K562 (cell line): ENCODE measurements around the gene ALPP. TPM values are rescaled to one million over a fixed set of nuclear protein-coding genes. Genes with fewer than 3 reads are reported as not detected.

ENCODE experiments used
- ATAC-seq: fragments of 200-7000 bp; cut with Tn5 transposase; 3 replicates; pipeline ENCODE4 v1.9.1; 2020; ENCODE audit warnings: moderate library complexity
- BruUV-seq: library from RNA; stranded (reverse); fragments of 400-500 nt; replicated peaks from 2 replicates; lab custom pipeline; 2021; lab: Mats Ljungman, UMichigan
- CTCF ChIA-PET: fragments of 300-600 bp; formaldehyde crosslinking; extraction: SDS; loops from one replicate; lab custom pipeline; 2021; ENCODE audit warnings: low intra/inter-chr PET ratio; lab: Yijun Ruan, JAX
- POLR2A ChIA-PET: fragments of 300-600, 350-650 bp; sonication (Branson Sonifier 250); formaldehyde crosslinking; extraction: SDS; loops from one replicate; lab custom pipeline; 2021; ENCODE audit warnings: antibody characterized with exemption, inconsistent platforms; lab: Yijun Ruan, JAX
- DNase-seq, 4 experiments: peaks; one replicate each; pipeline versions ENCODE4 v3.0.0 to v3.0.0-alpha.2; 2011 to 2018; ENCODE audit warnings: low spot score in 3 of 4, mixed read lengths in 3 of 4; ENCODE audit errors: extremely low read depth in 1 of 4
- FAIRE-seq: peaks from 2 replicates; lab custom pipeline; 2011; peaks lifted over from hg19 to GRCh38; lab: Jason Lieb, UNC
- H2AFZ ChIP-seq: 2 replicates; pipeline ENCODE4 v1.6.0; 2011; ENCODE audit warnings: low read depth, low read length, control low read depth, inconsistent platforms
- H3K27ac ChIP-seq: fragments of 200-600 bp; 3 replicates; pipeline ENCODE4 v1.8.0; 2011; ENCODE audit warnings: low read depth, mild to moderate bottlenecking, control low read depth, inconsistent platforms, low read length, moderate library complexity, mixed read lengths; ENCODE audit errors: extremely low read depth
- H3K27me3 ChIP-seq, 2 experiments: fragments of 300-600 bp in 1 of 2; 2 replicates in 1 of 2; 3 replicates in 1 of 2; pipeline versions ENCODE4 v1.6.0 to v1.8.0; 2011; ENCODE audit warnings: inconsistent platforms in 2 of 2, low read length in 2 of 2, mild to moderate bottlenecking in 1 of 2, mixed read lengths in 1 of 2, moderate library complexity in 1 of 2; ENCODE audit not compliant: control insufficient read depth in 2 of 2, insufficient read depth in 2 of 2
- H3K36me3 ChIP-seq: fragments of 300-600 bp; 3 replicates; pipeline ENCODE4 v1.8.0; 2011; ENCODE audit warnings: mild to moderate bottlenecking, low read length, inconsistent platforms; ENCODE audit not compliant: control insufficient read depth, insufficient read depth
- H3K4me1 ChIP-seq, 2 experiments: fragments of 200-600 bp in 1 of 2; replicated peaks in 1 of 2; 2 replicates in 1 of 2; 3 replicates in 1 of 2; pipeline versions ENCODE4 v1.5.1 to v1.8.0; 2011; ENCODE audit warnings: inconsistent platforms in 2 of 2, low read length in 2 of 2, mild to moderate bottlenecking in 1 of 2, mixed read lengths in 1 of 2, moderate library complexity in 1 of 2; ENCODE audit not compliant: control insufficient read depth in 2 of 2, insufficient read depth in 2 of 2
- H3K4me2 ChIP-seq: 2 replicates; pipeline ENCODE4 v1.6.1; 2011; ENCODE audit warnings: low read length, control low read depth, inconsistent platforms, mixed read lengths; ENCODE audit not compliant: insufficient read depth
- H3K4me3 ChIP-seq: fragments of 200-600 bp; sonication (generic), shearing (Covaris generic); 2 replicates; pipeline ENCODE4 v1.5.1; 2016; ENCODE audit warnings: control low read depth, inconsistent platforms
- H3K79me2 ChIP-seq: fragments of 200-600 bp; 3 replicates; pipeline ENCODE4 v1.8.0; 2011; ENCODE audit warnings: low read length, inconsistent platforms; ENCODE audit not compliant: control insufficient read depth, insufficient read depth
- H3K9ac ChIP-seq, 2 experiments: 2 replicates each; pipeline versions ENCODE4 v1.6.0 to v1.6.1; 2011; ENCODE audit warnings: low read depth in 2 of 2, low read length in 2 of 2, control low read depth in 1 of 2, inconsistent platforms in 1 of 2, mild to moderate bottlenecking in 1 of 2, mixed read lengths in 1 of 2; ENCODE audit not compliant: insufficient read depth in 1 of 2
- H3K9me1 ChIP-seq: one replicate; pipeline ENCODE4 v1.6.0; 2011; ENCODE audit warnings: inconsistent platforms, mild to moderate bottlenecking, low read length, moderate library complexity; ENCODE audit not compliant: control insufficient read depth, insufficient read depth
- H3K9me3 ChIP-seq: replicated peaks from 2 replicates; pipeline ENCODE4 v1.5.1; 2011; ENCODE audit warnings: low read depth, low read length, inconsistent platforms; ENCODE audit not compliant: control insufficient read depth, insufficient read depth
- H4K20me1 ChIP-seq: replicated peaks from 2 replicates; pipeline ENCODE4 v1.6.1; 2011; ENCODE audit warnings: low read length, inconsistent platforms, mixed read lengths; ENCODE audit not compliant: control insufficient read depth, insufficient read depth
- CBX2 ChIP-seq: fragments of 200-600 bp; sonication (generic); IDR thresholded peaks from one replicate; pipeline ENCODE4 v1.6.1; 2012; ENCODE audit warnings: mild to moderate bottlenecking, low read length, inconsistent platforms; ENCODE audit not compliant: insufficient read depth, poor library complexity, severe bottlenecking
- FIP1L1 ChIP-seq: fragments of 200-400 bp; formaldehyde crosslinking; IDR thresholded peaks from 2 replicates; pipeline ENCODE4 v1.6.1; 2018; ENCODE audit warnings: mild to moderate bottlenecking, low read depth, low read length; ENCODE audit not compliant: poor library complexity, severe bottlenecking
- GTF2A2 ChIP-seq: IDR thresholded peaks from 2 replicates; pipeline ENCODE4 v1.6.1; 2016; ENCODE audit warnings: mild to moderate bottlenecking, missing genetic modification characterization, missing compliant biosample characterization
- MAZ ChIP-seq, 2 experiments: fragments of 450-650 bp in 1 of 2; sonication (generic) in 1 of 2; formaldehyde crosslinking; IDR thresholded peaks in 1 of 2; conservative IDR thresholded peaks in 1 of 2; 2 replicates each; pipeline versions ENCODE4 v1.4.0 to v1.5.0; 2020; ENCODE audit warnings: mild to moderate bottlenecking in 1 of 2, missing genetic modification reagents in 1 of 2
- MTF1 ChIP-seq: fragments of 250-450 bp; sonication (Bioruptor Pico); IDR thresholded peaks from 2 replicates; pipeline ENCODE4 v1.9.0; 2021; ENCODE audit warnings: moderate library complexity, mild to moderate bottlenecking, inconsistent platforms, borderline replicate concordance
- POLR3G ChIP-seq: IDR thresholded peaks from 2 replicates; pipeline ENCODE4 v1.6.1; 2011; ENCODE audit not compliant: insufficient read length, insufficient replicate concordance; ENCODE audit errors: extremely low read depth
- SIN3A ChIP-seq, 2 experiments: fragments of 150-350 bp in 1 of 2; IDR thresholded peaks; 2 replicates each; pipeline ENCODE4 v1.6.1; 2011 to 2016; ENCODE audit warnings: borderline replicate concordance in 2 of 2, low read depth in 2 of 2, low read length in 2 of 2, mild to moderate bottlenecking in 2 of 2, moderate library complexity in 2 of 2; ENCODE audit not compliant: control insufficient read depth in 1 of 2
- TGIF2 ChIP-seq: sonication (generic); formaldehyde crosslinking; IDR thresholded peaks from 2 replicates; pipeline ENCODE4 v1.8.1; 2022; ENCODE audit warnings: mild to moderate bottlenecking, missing genetic modification reagents, moderate library complexity
- ZBTB43 ChIP-seq: sonication (generic); formaldehyde crosslinking; IDR thresholded peaks from 2 replicates; pipeline ENCODE4 v1.8.0; 2023; ENCODE audit warnings: mild to moderate bottlenecking, missing genetic modification reagents
- ZFP36 ChIP-seq: fragments of 150-350 bp; IDR thresholded peaks from 2 replicates; pipeline ENCODE4 v1.6.1; 2018; ENCODE audit warnings: low read length, low read depth; ENCODE audit not compliant: partially characterized antibody
- ZNF561 ChIP-seq: fragments of 450-650 bp; formaldehyde crosslinking; conservative IDR thresholded peaks from 2 replicates; pipeline ENCODE4 v1.4.0; 2020; ENCODE audit warnings: mild to moderate bottlenecking, moderate library complexity
- ZNF592 ChIP-seq: fragments of 450-650 bp; IDR thresholded peaks from 2 replicates; pipeline ENCODE4 v1.6.1; 2017; ENCODE audit warnings: antibody characterized with exemption, mild to moderate bottlenecking
- WGBS: fragments of 100-300 bp; shearing (Covaris generic); methylation state at CpG from one replicate; pipeline ENCODE4 v1.1.6; 2016; ENCODE audit warnings: low coverage, mixed read lengths; ENCODE audit not compliant: insufficient coverage; ENCODE audit errors: missing lambda C conversion rate; 5-methylcytosine and 5-hydroxymethylcytosine counted together
- in situ Hi-C: fragments of 300-500 bp; cut with MboI; formaldehyde crosslinking; loops from 4 replicates; pipeline ENCODE4 v1.15.0; 2018; ENCODE audit warnings: inconsistent platforms, mixed read lengths
- intact Hi-C: fragments of 100-400 bp; cut with micrococcal nuclease; formaldehyde crosslinking; loops from 2 replicates; pipeline ENCODE4 v1.14.2; 2022
- polyA plus RNA-seq, 8 experiments: library from polyadenylated mRNA; depleted of rRNA in 4 of 8; stranded (reverse) in 5 of 8; unstranded in 3 of 8; fragments of >200 nt; fragmentation: Nextera tagmentation in 2 of 8; fragmentation: Illumina TruSeq in 1 of 8; extraction: Ambion mirVana in 2 of 8; extraction: Trizol in 1 of 8; gene quantifications; 2 replicates each; pipeline versions ENCODE4 v1.2.1 to v1.2.3, GENCODE V29; 2011 to 2014; ENCODE audit warnings: inconsistent platforms in 1 of 8, missing spikeins in 1 of 8
- total RNA-seq, 7 experiments: library from RNA; depleted of rRNA in 6 of 7; stranded (reverse); fragments of >200 nt in 6 of 7; fragmentation: Illumina TruSeq in 2 of 7; extraction: Trizol in 2 of 7; gene quantifications; 2 replicates each; pipeline versions ENCODE4 v1.2.1 to v1.2.3, GENCODE V29; 2011 to 2021; ENCODE audit warnings: low replicate concordance in 1 of 7

ALPP gene
- total and polyA plus RNA-seq, 9 of the 15 experiments (the other 6 are each of a cell fraction or from before 2014, with no cell fraction given) = 0.03 TPM; not detected in 8

- no peak for TF ChIP-seq ZNF592
- no peak for TF ChIP-seq FIP1L1
- no peak for TF ChIP-seq TGIF2
- no peak for TF ChIP-seq ZFP36
- no peak for TF ChIP-seq MAZ (CRISPR knock-in tag; conservative IDR thresholded peaks at IDR 0.05 in 1 of 2, IDR thresholded peaks at IDR 0.05 in 1 of 2)
Observed at GRCh38 chr2:232396683-232397082, 18.1 kb downstream of the ALPP start (continued).

GRCh38 chr2:232398293-232399034 is 19.9 kb downstream of the ALPP start:
- no peak overlapping the region for H3K27ac ChIP-seq
- no peak overlapping the region for H3K4me2 ChIP-seq
- intact Hi-C loops = no loop called here
- peaks cover 0 to 15% of the 10 kb centered on the region in 2 experiments; a peak in 4 of 5 replicates for H3K27me3 ChIP-seq
- ATAC-seq (no peak), DNase-seq (no peak), FAIRE-seq (no peak)
- in situ Hi-C loops = no loop called here
- no peaks in the 10 kb centered on the region for H3K9me3 ChIP-seq
- H3K4me3 ChIP-seq = no peak overlapping the region
- no peaks in the 10 kb centered on the region for H3K4me1 ChIP-seq
- POLR2A ChIA-PET = no interaction called here
- H3K79me2 ChIP-seq = no peaks in the 10 kb centered on the region
- no peaks in the 10 kb centered on the region for H3K9me1 ChIP-seq
- BruUV-seq = no TSS peak
- no peaks in the 10 kb centered on the region for H3K36me3 ChIP-seq
- H2AFZ ChIP-seq = no peak overlapping the region
- WGBS = 43% methylated on average over 5 of the region's 5 CpGs
- no peaks in the 10 kb centered on the region for H4K20me1 ChIP-seq
- CTCF ChIA-PET = no interaction called here
- no peak overlapping the region for H3K9ac ChIP-seq
- TF ChIP-seq CBX2 (no peak), SIN3A (IDR thresholded peaks at IDR 0.05; ENCODE audit: borderline replicate concordance in 2 of 2, control insufficient read depth in 1 of 2, low read depth in 2 of 2, low read length in 2 of 2) (no peak), MTF1 (CRISPR knock-in tag) (no peak), ZNF561 (no peak), GTF2A2 (tag) (no peak), ZBTB43 (CRISPR knock-in tag) (no peak), POLR3G (no peak)
